ENCODE data around the gene MSH4.
"Not testable (repeated sequence)": the region's sequence is repeated elsewhere in the genome, so short reads cannot be mapped to it uniquely, and the experiment has no call there.

The MSH4 gene

GRCh38 chr1:75794382-75794781, 2.3 kb upstream of the MSH4 start:
- in situ Hi-C loops (cut with MboI; ENCODE audit: low sequenced_read_pairs), result no loop called here

- in situ Hi-C loops (cut with MboI; ENCODE audit: low sequenced_read_pairs), result no loop called here
Measured at GRCh38 chr1:75795703-75796193, 934 bp upstream of the MSH4 start.

- in situ Hi-C loops (cut with MboI; ENCODE audit: low sequenced_read_pairs), result no loop called here
Measured at GRCh38 chr1:75797273-75797588, 549 bp downstream of the MSH4 start.

- in situ Hi-C loops (cut with MboI; ENCODE audit: low sequenced_read_pairs), result no loop called here
Measured at GRCh38 chr1:75797606-75798216, 1.0 kb downstream of the MSH4 start.

GRCh38 chr1:75801480-75801879, 4.8 kb downstream of the MSH4 start:
- in situ Hi-C loops (cut with MboI; ENCODE audit: low sequenced_read_pairs), result not testable (repeated sequence)

GRCh38 chr1:75808921-75809320, 12.2 kb downstream of the MSH4 start:
- in situ Hi-C loops (cut with MboI; ENCODE audit: low sequenced_read_pairs), result no loop called here

GRCh38 chr1:75810113-75810512, 13.4 kb downstream of the MSH4 start:
- in situ Hi-C loops (cut with MboI; ENCODE audit: low sequenced_read_pairs), result not testable (repeated sequence)

GRCh38 chr1:75811211-75811981, 14.7 kb downstream of the MSH4 start:
- in situ Hi-C loops (cut with MboI; ENCODE audit: low sequenced_read_pairs), result no loop called here

- in situ Hi-C loops (cut with MboI; ENCODE audit: low sequenced_read_pairs), result no loop called here
Measured at GRCh38 chr1:75812065-75812464, 15.4 kb downstream of the MSH4 start.

GRCh38 chr1:75823596-75823995, 26.9 kb downstream of the MSH4 start:
- in situ Hi-C loops (cut with MboI; ENCODE audit: low sequenced_read_pairs), result not testable (repeated sequence)

GRCh38 chr1:75836528-75837100, 39.9 kb downstream of the MSH4 start:
- in situ Hi-C loops (cut with MboI; ENCODE audit: low sequenced_read_pairs), result no loop called here

- in situ Hi-C loops (cut with MboI; ENCODE audit: low sequenced_read_pairs), result no loop called here
Measured at GRCh38 chr1:75838079-75838478, 41.4 kb downstream of the MSH4 start.

- in situ Hi-C loops (cut with MboI; ENCODE audit: low sequenced_read_pairs), result no loop called here
Measured at GRCh38 chr1:75841421-75841820, 44.7 kb downstream of the MSH4 start.

GRCh38 chr1:75845576-75845975, 48.9 kb downstream of the MSH4 start:
- in situ Hi-C loops (cut with MboI; ENCODE audit: low sequenced_read_pairs), result no loop called here

GRCh38 chr1:75855010-75855409, 58.3 kb downstream of the MSH4 start:
- in situ Hi-C loops (cut with MboI; ENCODE audit: low sequenced_read_pairs), result no loop called here

GRCh38 chr1:75855734-75856133, 59.1 kb downstream of the MSH4 start:
- in situ Hi-C loops (cut with MboI; ENCODE audit: low sequenced_read_pairs), result no loop called here

- in situ Hi-C loops (cut with MboI; ENCODE audit: low sequenced_read_pairs), result no loop called here
Measured at GRCh38 chr1:75861831-75862230, 65.1 kb downstream of the MSH4 start.

GRCh38 chr1:75870951-75871350, 74.3 kb downstream of the MSH4 start:
- in situ Hi-C loops (cut with MboI; ENCODE audit: low sequenced_read_pairs), result no loop called here

- in situ Hi-C loops (cut with MboI; ENCODE audit: low sequenced_read_pairs), result no loop called here
Measured at GRCh38 chr1:75879985-75880384, 83.3 kb downstream of the MSH4 start.

GRCh38 chr1:75884437-75884836, 87.8 kb downstream of the MSH4 start:
- in situ Hi-C loops (cut with MboI; ENCODE audit: low sequenced_read_pairs), result no loop called here

GRCh38 chr1:75901371-75901770, 104.7 kb downstream of the MSH4 start:
- in situ Hi-C loops (cut with MboI; ENCODE audit: low sequenced_read_pairs), result no loop called here

GRCh38 chr1:75908717-75909152, 112.1 kb downstream of the MSH4 start:
- in situ Hi-C loops (cut with MboI; ENCODE audit: low sequenced_read_pairs), result no loop called here
